Measurements from ENCODE around the gene CD84. TPM values are rescaled to one million over a fixed set of nuclear protein-coding genes. Genes with fewer than 3 reads are reported as not detected.
"Not testable (repeated sequence)": the region's sequence is repeated elsewhere in the genome, so short reads cannot be mapped to it uniquely, and the experiment has no call there.

Gene CD84
- total RNA-seq, 1 donor from 2014 or later: not detected

- Mint-ChIP-seq H3K27me3 (ENCODE audit: low read depth) (peaks cover 17% of the 10 kb centered on the region), H3K27ac (ENCODE audit: unreplicated experiment) (no peak overlapping the region), H3K36me3 (ENCODE audit: low read depth) (peaks cover 2% of the 10 kb centered on the region), H3K4me3 (ENCODE audit: unreplicated experiment) (no peak overlapping the region), H3K4me1 (ENCODE audit: low read depth) (no peaks in the 10 kb centered on the region), H3K9me3 (ENCODE audit: low read depth) (peaks cover 18% of the 10 kb centered on the region)
- TF ChIP-seq CTCF (IDR thresholded peaks at IDR 0.05): no peak
- DNase-seq (ENCODE audit: low spot score): no peak
These were observed 18.5 kb downstream of the CD84 start for GRCh38 chr1:160560806-160561205.

GRCh38 chr1:160560045-160560705 lies 19.1 kb downstream of the CD84 start:
- no peak overlapping the region for H3K27ac Mint-ChIP-seq (ENCODE audit: unreplicated experiment)

GRCh38 chr1:160559437-160559836 lies 19.9 kb downstream of the CD84 start:
- Mint-ChIP-seq H3K9me3 (ENCODE audit: low read depth) (peaks cover 18% of the 10 kb centered on the region), H3K27me3 (ENCODE audit: low read depth) (peaks cover 19% of the 10 kb centered on the region)
- H3K36me3 Mint-ChIP-seq (ENCODE audit: low read depth); DNase-seq (ENCODE audit: low spot score); H3K4me3 Mint-ChIP-seq (ENCODE audit: unreplicated experiment); H3K4me1 Mint-ChIP-seq (ENCODE audit: low read depth); H3K27ac Mint-ChIP-seq (ENCODE audit: unreplicated experiment): not testable (repeated sequence)

More at GRCh38 chr1:160560045-160560705, 19.1 kb downstream of the CD84 start:
- TF ChIP-seq CTCF (IDR thresholded peaks at IDR 0.05): no peak
- Mint-ChIP-seq H3K27me3 (ENCODE audit: low read depth) (peaks cover 19% of the 10 kb centered on the region), H3K9me3 (ENCODE audit: low read depth) (peaks cover 18% of the 10 kb centered on the region), H3K4me1 (ENCODE audit: low read depth) (no peaks in the 10 kb centered on the region), H3K4me3 (ENCODE audit: unreplicated experiment) (no peak overlapping the region), H3K36me3 (ENCODE audit: low read depth) (peaks cover 2% of the 10 kb centered on the region)
- DNase-seq (ENCODE audit: low spot score): no peak

- Mint-ChIP-seq H3K4me3 (ENCODE audit: unreplicated experiment) (no peak overlapping the region), H3K27me3 (ENCODE audit: low read depth) (peaks cover 19% of the 10 kb centered on the region), H3K4me1 (ENCODE audit: low read depth) (no peaks in the 10 kb centered on the region), H3K27ac (ENCODE audit: unreplicated experiment) (no peak overlapping the region), H3K9me3 (ENCODE audit: low read depth) (peaks cover 18% of the 10 kb centered on the region), H3K36me3 (ENCODE audit: low read depth) (peaks cover 2% of the 10 kb centered on the region)
- no peak for DNase-seq (ENCODE audit: low spot score)
- TF ChIP-seq CTCF (IDR thresholded peaks at IDR 0.05): no peak
These were observed 20.5 kb downstream of the CD84 start for GRCh38 chr1:160558660-160559380.

GRCh38 chr1:160553778-160554177 lies 25.5 kb downstream of the CD84 start:
- H3K4me3 Mint-ChIP-seq (ENCODE audit: unreplicated experiment): no peak overlapping the region
- H3K9me3 Mint-ChIP-seq (ENCODE audit: low read depth): no peaks in the 10 kb centered on the region
- no peaks in the 10 kb centered on the region for H3K4me1 Mint-ChIP-seq (ENCODE audit: low read depth)
- H3K27ac Mint-ChIP-seq (ENCODE audit: unreplicated experiment): no peak overlapping the region
- no peak for DNase-seq (ENCODE audit: low spot score)
- TF ChIP-seq CTCF (IDR thresholded peaks at IDR 0.05): no peak
- peaks cover 16% of the 10 kb centered on the region for H3K27me3 Mint-ChIP-seq (ENCODE audit: low read depth)
- no peaks in the 10 kb centered on the region for H3K36me3 Mint-ChIP-seq (ENCODE audit: low read depth)
